ENCODE results near the gene GART. TPM values are rescaled to one million over a fixed set of nuclear protein-coding genes. Genes with fewer than 3 reads are reported as not detected.

The GART gene
- total RNA-seq, 4 donors from 2014 or later = 53.8 to 130 (median 84.5) TPM

DNA sequence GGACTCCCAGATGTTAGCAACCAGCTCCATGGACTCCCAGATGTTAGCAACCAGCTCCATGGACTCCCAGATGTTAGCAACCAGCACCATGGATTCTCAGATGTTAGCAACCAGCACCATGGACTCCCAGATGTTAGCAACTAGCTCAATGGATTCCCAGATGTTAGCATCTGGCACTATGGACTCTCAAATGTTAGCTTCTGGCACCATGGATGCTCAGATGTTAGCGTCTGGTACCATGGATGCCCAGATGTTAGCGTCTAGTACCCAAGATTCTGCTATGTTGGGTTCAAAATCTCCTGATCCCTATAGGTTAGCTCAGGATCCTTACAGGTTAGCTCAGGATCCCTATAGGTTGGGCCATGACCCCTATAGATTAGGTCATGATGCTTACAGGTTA, 9.7 kb upstream of the GART start:
- DNase-seq = no peak
- peaks cover 61 to 71% of the 10 kb centered on the region in 2 donors for H3K36me3 ChIP-seq
- WGBS, 2 donors = 100% methylated on average over 1 to 2 of the region's 2 CpGs

DNA sequence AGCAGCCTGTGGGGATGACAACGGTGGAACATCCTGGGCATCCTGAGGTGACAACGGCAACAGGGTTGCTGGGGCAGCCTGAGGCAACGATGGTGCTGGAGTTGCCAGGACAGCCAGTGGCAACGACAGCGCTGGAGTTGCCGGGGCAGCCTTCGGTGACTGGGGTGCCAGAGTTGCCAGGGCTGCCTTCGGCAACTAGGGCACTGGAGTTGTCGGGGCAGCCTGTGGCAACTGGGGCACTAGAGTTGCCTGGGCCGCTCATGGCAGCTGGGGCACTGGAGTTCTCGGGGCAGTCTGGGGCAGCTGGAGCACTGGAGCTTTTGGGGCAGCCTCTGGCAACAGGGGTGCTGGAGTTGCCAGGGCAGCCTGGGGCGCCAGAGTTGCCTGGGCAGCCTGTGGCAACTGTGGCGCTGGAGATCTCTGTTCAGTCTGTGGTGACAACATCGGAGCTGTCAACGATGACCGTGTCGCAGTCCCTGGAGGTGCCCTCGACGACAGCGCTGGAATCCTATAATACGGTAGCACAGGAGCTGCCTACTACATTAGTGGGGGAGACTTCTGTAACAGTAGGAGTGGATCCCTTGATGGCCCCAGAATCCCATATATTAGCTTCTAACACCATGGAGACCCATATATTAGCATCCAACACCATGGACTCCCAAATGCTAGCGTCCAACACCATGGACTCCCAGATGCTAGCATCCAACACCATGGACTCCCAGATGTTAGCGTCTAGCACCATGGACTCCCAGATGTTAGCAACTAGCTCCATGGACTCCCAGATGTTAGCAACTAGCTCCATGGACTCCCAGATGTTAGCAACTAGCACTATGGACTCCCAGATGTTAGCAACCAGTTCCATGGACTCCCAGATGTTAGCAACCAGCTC, 9.1 kb upstream of the GART start:
- no peaks in the 10 kb centered on the region for H3K27me3 ChIP-seq
- intact Hi-C loops (cut with DNase I) = no loop called here
- peaks cover 5 to 10% of the 10 kb centered on the region in 2 donors for H3K4me1 ChIP-seq
- no peak for DNase-seq
- H3K9me3 ChIP-seq = no peaks in the 10 kb centered on the region
- 95 to 97% methylated on average over 10 to 16 of the region's 23 CpGs for WGBS, 2 donors
- H3K4me3 ChIP-seq (replicated peaks in 1 of 3) = no peak overlapping the region
- peaks cover 61 to 72% of the 10 kb centered on the region in 2 donors for H3K36me3 ChIP-seq
- no peak for TF ChIP-seq CTCF (IDR thresholded peaks at IDR 0.05)
- TF ChIP-seq POLR2A (IDR thresholded peaks at IDR 0.05) = no peak
- H3K27ac ChIP-seq = no peak overlapping the region

More for the DNA sequence above, 9.7 kb upstream of the GART start:
- intact Hi-C loops (cut with DNase I) = no loop called here
- no peak overlapping the region for H3K4me3 ChIP-seq (replicated peaks in 1 of 3)
- no peak overlapping the region for H3K27ac ChIP-seq
- H3K27me3 ChIP-seq = no peaks in the 10 kb centered on the region
- peaks cover 5 to 13% of the 10 kb centered on the region in 2 donors for H3K4me1 ChIP-seq
- H3K9me3 ChIP-seq = no peaks in the 10 kb centered on the region
- TF ChIP-seq POLR2A (IDR thresholded peaks at IDR 0.05) (no peak), CTCF (IDR thresholded peaks at IDR 0.05) (no peak)

DNA sequence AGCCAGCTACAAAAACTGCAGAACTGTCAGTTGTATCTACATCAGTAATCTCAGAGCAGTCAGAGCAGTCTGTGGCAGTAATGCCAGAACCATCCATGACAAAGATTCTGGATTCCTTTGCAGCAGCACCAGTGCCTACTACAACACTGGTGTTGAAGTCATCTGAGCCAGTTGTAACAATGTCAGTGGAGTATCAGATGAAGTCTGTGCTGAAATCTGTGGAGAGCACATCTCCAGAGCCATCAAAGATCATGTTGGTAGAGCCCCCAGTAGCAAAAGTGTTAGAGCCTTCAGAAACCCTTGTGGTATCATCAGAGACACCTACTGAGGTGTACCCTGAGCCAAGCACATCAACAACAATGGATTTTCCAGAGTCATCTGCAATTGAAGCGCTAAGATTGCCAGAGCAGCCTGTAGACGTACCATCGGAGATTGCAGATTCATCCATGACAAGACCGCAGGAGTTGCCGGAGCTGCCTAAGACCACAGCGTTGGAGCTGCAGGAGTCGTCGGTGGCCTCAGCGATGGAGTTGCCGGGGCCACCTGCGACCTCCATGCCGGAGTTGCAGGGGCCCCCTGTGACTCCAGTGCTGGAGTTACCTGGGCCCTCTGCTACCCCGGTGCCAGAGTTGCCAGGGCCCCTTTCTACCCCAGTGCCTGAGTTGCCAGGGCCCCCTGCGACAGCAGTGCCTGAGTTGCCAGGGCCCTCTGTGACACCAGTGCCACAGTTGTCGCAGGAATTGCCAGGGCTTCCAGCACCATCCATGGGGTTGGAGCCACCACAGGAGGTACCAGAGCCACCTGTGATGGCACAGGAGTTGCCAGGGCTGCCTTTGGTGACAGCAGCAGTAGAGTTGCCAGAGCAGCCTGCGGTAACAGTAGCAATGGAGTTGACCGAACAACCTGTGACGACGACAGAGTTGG, 8.2 kb upstream of the GART start:
- peaks cover 57 to 72% of the 10 kb centered on the region in 2 donors for H3K36me3 ChIP-seq

DNA sequence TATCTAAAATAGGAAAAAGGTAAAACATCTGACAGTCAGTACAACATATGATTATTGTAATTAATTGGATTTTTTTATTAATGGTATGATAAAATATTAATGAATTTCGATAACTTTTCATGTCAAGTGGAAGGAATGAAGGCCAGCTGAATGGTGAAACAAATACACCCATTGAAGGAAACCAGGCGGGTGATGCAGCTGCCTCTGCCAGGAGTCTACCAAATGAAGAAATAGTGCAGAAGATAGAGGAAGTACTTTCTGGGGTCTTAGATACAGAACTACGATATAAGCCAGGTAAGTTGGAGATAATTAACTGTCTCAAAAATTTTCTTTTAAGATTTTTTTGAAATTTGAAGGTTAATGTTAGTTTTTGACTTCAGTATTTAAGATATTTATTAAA, 4.2 kb upstream of the GART start:
- Histone ChIP-seq H3K36me3 (peaks cover 21 to 34% of the 10 kb centered on the region in 2 donors), H3K27ac (no peak overlapping the region), H3K4me3 (replicated peaks in 1 of 3) (no peak overlapping the region), H3K9me3 (no peaks in the 10 kb centered on the region), H3K4me1 (peaks cover 3 to 24% of the 10 kb centered on the region in 2 donors), H3K27me3 (no peaks in the 10 kb centered on the region)
- TF ChIP-seq CTCF (IDR thresholded peaks at IDR 0.05) (no peak), POLR2A (IDR thresholded peaks at IDR 0.05) (no peak)
- DNase-seq = no peak
- 78 to 82% methylated on average over 3 of the region's 3 CpGs for WGBS, 2 donors
- intact Hi-C loops (cut with DNase I) = no loop called here

More for the DNA sequence above, 8.2 kb upstream of the GART start:
- H3K9me3 ChIP-seq = no peaks in the 10 kb centered on the region
- 97% methylated on average over 12 to 19 of the region's 19 CpGs for WGBS, 2 donors
- peaks cover 0 to 13% of the 10 kb centered on the region in 2 donors for H3K4me1 ChIP-seq
- H3K4me3 ChIP-seq (replicated peaks in 1 of 3) = no peak overlapping the region
- H3K27me3 ChIP-seq = no peaks in the 10 kb centered on the region
- TF ChIP-seq POLR2A (IDR thresholded peaks at IDR 0.05) = no peak
- no peak overlapping the region for H3K27ac ChIP-seq
- intact Hi-C loops (cut with DNase I) = no loop called here
- DNase-seq = no peak

DNA sequence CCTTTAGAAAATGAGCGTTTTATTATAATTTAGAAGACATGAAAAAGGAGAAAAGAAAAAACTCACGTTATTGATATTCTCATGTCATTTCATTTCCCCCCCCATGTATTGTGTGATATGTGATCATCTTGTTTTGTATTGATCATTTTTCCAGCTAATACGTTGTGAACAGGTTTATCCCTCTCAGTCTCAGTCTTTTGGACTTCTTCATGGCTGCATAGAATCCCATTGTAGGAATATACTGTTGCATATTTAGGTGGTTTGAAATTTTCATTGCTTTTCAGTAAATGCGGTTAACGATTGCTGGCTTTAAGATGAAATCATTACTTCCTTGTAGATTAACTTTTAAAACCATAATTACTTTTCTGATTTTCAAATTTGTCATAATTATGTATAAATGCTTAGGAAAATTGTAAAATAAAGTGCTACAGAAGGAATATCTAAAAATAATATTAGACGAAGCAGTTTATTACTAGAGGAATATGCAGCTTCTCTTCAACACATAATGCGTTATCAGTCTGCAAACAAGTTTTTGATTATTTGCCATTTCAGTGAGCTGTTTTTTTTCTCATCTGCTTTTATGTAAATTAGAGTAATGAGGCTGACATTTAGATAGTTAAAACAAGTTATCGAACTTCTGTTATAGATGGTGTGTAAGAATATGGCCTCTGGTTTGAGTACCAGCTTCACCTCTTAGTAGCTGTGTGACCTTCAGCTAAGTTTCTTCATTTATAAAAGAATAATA, 2.7 kb upstream of the GART start:
- Histone ChIP-seq H3K4me3 (replicated peaks in 1 of 3) (peak overlapping the region in 2 of 3 donors; percentile 58 to 72), H3K27me3 (no peaks in the 10 kb centered on the region), H3K9me3 (no peaks in the 10 kb centered on the region), H3K36me3 (peaks cover 7 to 20% of the 10 kb centered on the region in 2 donors), H3K4me1 (peaks cover 9 to 25% of the 10 kb centered on the region in 2 donors), H3K27ac (peak overlapping the region in 2 of 3 donors; percentile 99)
- WGBS, 2 donors = 22 to 28% methylated on average over 8 of the region's 8 CpGs
- no peak for TF ChIP-seq CTCF (IDR thresholded peaks at IDR 0.05)
- TF ChIP-seq POLR2A (IDR thresholded peaks at IDR 0.05) = no peak
- intact Hi-C loops (cut with DNase I) = no loop called here
- no peak for DNase-seq
